K562 (cell line): ENCODE data around the gene MYO15B. TPM values are rescaled to one million over a fixed set of nuclear protein-coding genes. Genes with fewer than 3 reads are reported as not detected.

Experiments used
- BRD4 ChIP-seq: fragments of 200-600 bp; sonication (generic); IDR thresholded peaks from 2 replicates; pipeline ENCODE4 v1.6.1; 2017; ENCODE audit warnings: inconsistent platforms
- HNRNPK ChIP-seq: fragments of 200-400 bp; formaldehyde crosslinking; IDR thresholded peaks from one replicate; pipeline ENCODE4 v1.6.1; 2018; ENCODE audit warnings: mild to moderate bottlenecking, low read depth, low read length; ENCODE audit not compliant: poor library complexity, severe bottlenecking
- KDM4B ChIP-seq, 2 experiments: fragments of 450-650 bp in 1 of 2; sonication (generic) in 1 of 2; IDR thresholded peaks; 2 replicates each; pipeline ENCODE4 v1.6.1; 2016 to 2017; ENCODE audit warnings: borderline replicate concordance in 2 of 2, antibody characterized with exemption in 1 of 2, low read depth in 1 of 2, mild to moderate bottlenecking in 1 of 2
- KHSRP ChIP-seq: fragments of 450-650 bp; IDR thresholded peaks from 2 replicates; pipeline ENCODE4 v1.6.1; 2017
- MAZ ChIP-seq, 2 experiments: fragments of 450-650 bp in 1 of 2; sonication (generic) in 1 of 2; formaldehyde crosslinking; IDR thresholded peaks in 1 of 2; conservative IDR thresholded peaks in 1 of 2; 2 replicates each; pipeline versions ENCODE4 v1.4.0 to v1.5.0; 2020; ENCODE audit warnings: mild to moderate bottlenecking in 1 of 2, missing genetic modification reagents in 1 of 2
- NONO ChIP-seq, 2 experiments: fragments of 200-400 bp in 1 of 2; fragments of 450-650 bp in 1 of 2; formaldehyde crosslinking in 1 of 2; IDR thresholded peaks; 2 replicates each; pipeline ENCODE4 v1.6.1; 2017; ENCODE audit warnings: low read depth in 2 of 2, mild to moderate bottlenecking in 2 of 2, moderate library complexity in 2 of 2, low read length in 1 of 2
- NR3C1 ChIP-seq: sonication (generic); formaldehyde crosslinking; IDR thresholded peaks from 2 replicates; pipeline ENCODE4 v1.8.1; 2022; ENCODE audit warnings: missing genetic modification reagents
- POLR2G ChIP-seq: fragments of 200-400 bp; formaldehyde crosslinking; IDR thresholded peaks from 2 replicates; pipeline ENCODE4 v1.6.1; 2017; ENCODE audit warnings: low read depth, mild to moderate bottlenecking, antibody characterized with exemption, low read length, moderate library complexity
- RAD21 ChIP-seq, 2 experiments: fragments of 250-450 bp in 1 of 2; fragments of 450-650 bp in 1 of 2; sonication (Bioruptor Pico) in 1 of 2; formaldehyde crosslinking in 1 of 2; IDR thresholded peaks in 1 of 2; conservative IDR thresholded peaks in 1 of 2; 2 replicates each; pipeline versions ENCODE4 v1.4.0 to v1.8.0; 2020 to 2022; ENCODE audit warnings: mild to moderate bottlenecking in 2 of 2, moderate library complexity in 1 of 2
- RBBP5 ChIP-seq: fragments of 200-600 bp; sonication (generic); IDR thresholded peaks from 2 replicates; pipeline ENCODE4 v1.6.1; 2012; ENCODE audit warnings: borderline replicate concordance, mild to moderate bottlenecking, low read length, control low read depth, inconsistent platforms; ENCODE audit not compliant: insufficient read depth, poor library complexity, severe bottlenecking
- RBFOX2 ChIP-seq: fragments of 200-400 bp; formaldehyde crosslinking; IDR thresholded peaks from 2 replicates; pipeline ENCODE4 v1.6.1; 2017; ENCODE audit warnings: low read depth, mild to moderate bottlenecking, low read length, moderate library complexity
- SIN3B ChIP-seq: fragments of 450-650 bp; IDR thresholded peaks from 2 replicates; pipeline ENCODE4 v1.6.1; 2017; ENCODE audit warnings: low read depth, mild to moderate bottlenecking, moderate library complexity
- ZFP30 ChIP-seq: fragments of 250-450 bp; sonication (Bioruptor Pico); IDR thresholded peaks from 2 replicates; pipeline ENCODE4 v1.8.0; 2022; ENCODE audit warnings: moderate library complexity, mild to moderate bottlenecking, inconsistent platforms, borderline replicate concordance
- ZNF766 ChIP-seq: fragments of 200-800 bp; sonication (Bioruptor generic); conservative IDR thresholded peaks from 2 replicates; pipeline ENCODE4 v1.6.1; 2016; ENCODE audit warnings: missing genetic modification characterization, missing compliant biosample characterization
- polyA plus RNA-seq, 8 experiments: library from polyadenylated mRNA; depleted of rRNA in 4 of 8; stranded (reverse) in 5 of 8; unstranded in 3 of 8; fragments of >200 nt; fragmentation: Nextera tagmentation in 2 of 8; fragmentation: Illumina TruSeq in 1 of 8; extraction: Ambion mirVana in 2 of 8; extraction: Trizol in 1 of 8; gene quantifications; 2 replicates each; pipeline versions ENCODE4 v1.2.1 to v1.2.3, GENCODE V29; 2011 to 2014; ENCODE audit warnings: inconsistent platforms in 1 of 8, missing spikeins in 1 of 8
- total RNA-seq, 7 experiments: library from RNA; depleted of rRNA in 6 of 7; stranded (reverse); fragments of >200 nt in 6 of 7; fragmentation: Illumina TruSeq in 2 of 7; extraction: Trizol in 2 of 7; gene quantifications; 2 replicates each; pipeline versions ENCODE4 v1.2.1 to v1.2.3, GENCODE V29; 2011 to 2021; ENCODE audit warnings: low replicate concordance in 1 of 7
- TF ChIP-seq, protein P1 (sequence below): sonication (generic); formaldehyde crosslinking; IDR thresholded peaks from 2 replicates; pipeline ENCODE4 v1.8.0; 2022; ENCODE audit warnings: mild to moderate bottlenecking, missing genetic modification reagents
- TF ChIP-seq, protein P2 (sequence below): sonication (generic); formaldehyde crosslinking; IDR thresholded peaks from 2 replicates; pipeline ENCODE4 v1.8.0; 2023; ENCODE audit warnings: mild to moderate bottlenecking, missing genetic modification reagents
- TF ChIP-seq, protein P3 (sequence below): fragments of 450-650 bp; conservative IDR thresholded peaks from 2 replicates; pipeline ENCODE4 v1.6.1; 2016; ENCODE audit warnings: missing genetic modification characterization, low read depth, mild to moderate bottlenecking, missing compliant biosample characterization, moderate library complexity
- TF ChIP-seq, protein P4 (sequence below): fragments of 250-450 bp; sonication (Bioruptor Pico); IDR thresholded peaks from 2 replicates; pipeline ENCODE4 v1.4.0; 2020; ENCODE audit warnings: mild to moderate bottlenecking

The MYO15B gene
- total and polyA plus RNA-seq, 9 of the 15 experiments (the other 6 are each of a cell fraction or from before 2014, with no cell fraction given): 0.05 to 3.1 (median 0.83) TPM; not detected in 2

DNA sequence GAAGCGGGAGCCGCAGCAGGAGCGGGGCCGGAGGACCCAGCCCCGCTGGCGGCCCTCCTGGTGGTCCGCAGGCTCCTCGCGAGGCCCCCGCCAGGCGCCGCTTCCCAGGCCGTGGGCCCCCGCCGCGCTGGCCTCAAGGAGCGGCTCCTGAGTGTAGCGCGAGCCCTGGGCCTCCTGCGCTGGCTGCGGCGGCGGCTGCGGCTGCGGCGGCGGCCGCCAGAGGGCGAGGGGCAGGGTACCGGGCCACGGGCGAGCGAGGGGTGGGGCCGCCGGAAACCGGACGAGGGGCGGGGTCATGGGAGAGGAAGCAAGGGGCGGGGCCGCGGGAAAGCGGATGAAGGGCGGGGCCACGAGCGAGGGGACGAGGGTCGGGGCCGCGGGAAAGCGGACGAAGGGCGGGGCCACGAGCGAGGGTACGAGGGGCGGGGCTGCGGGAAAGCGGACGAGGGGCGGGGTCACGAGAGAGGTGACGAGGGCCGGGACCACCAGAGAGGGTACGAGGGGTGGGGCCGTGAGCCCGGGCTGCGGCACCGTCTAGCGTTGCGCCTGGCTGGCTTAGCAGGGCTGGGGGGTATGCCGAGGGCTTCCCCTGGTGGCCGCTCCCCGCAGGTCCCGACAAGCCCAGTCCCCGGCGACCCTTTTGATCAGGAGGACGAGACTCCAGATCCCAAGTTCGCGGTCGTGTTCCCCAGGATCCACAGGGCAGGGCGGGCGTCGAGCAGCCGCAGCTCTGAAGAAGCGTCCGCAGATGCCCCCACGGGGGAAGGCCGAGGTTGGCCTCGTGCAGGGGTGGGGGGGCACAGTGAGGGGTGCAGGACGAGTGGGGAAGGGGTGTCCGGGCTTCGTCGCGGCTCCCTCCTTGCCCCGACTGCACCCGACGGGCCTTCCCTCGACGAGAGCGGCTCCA, 1.7 kb downstream of the MYO15B start (continued):
- no peak for TF ChIP-seq ZFP30 (CRISPR knock-in tag)
- TF ChIP-seq, protein P1, sequence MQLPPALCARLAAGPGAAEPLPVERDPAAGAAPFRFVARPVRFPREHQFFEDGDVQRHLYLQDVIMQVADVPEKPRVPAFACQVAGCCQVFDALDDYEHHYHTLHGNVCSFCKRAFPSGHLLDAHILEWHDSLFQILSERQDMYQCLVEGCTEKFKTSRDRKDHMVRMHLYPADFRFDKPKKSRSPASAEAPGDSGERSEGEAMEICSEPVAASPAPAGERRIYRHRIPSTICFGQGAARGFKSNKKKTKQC (CRISPR knock-in tag): peak; percentile 9; the same call in 1 of the 2 replicates
- TF ChIP-seq, protein P2, sequence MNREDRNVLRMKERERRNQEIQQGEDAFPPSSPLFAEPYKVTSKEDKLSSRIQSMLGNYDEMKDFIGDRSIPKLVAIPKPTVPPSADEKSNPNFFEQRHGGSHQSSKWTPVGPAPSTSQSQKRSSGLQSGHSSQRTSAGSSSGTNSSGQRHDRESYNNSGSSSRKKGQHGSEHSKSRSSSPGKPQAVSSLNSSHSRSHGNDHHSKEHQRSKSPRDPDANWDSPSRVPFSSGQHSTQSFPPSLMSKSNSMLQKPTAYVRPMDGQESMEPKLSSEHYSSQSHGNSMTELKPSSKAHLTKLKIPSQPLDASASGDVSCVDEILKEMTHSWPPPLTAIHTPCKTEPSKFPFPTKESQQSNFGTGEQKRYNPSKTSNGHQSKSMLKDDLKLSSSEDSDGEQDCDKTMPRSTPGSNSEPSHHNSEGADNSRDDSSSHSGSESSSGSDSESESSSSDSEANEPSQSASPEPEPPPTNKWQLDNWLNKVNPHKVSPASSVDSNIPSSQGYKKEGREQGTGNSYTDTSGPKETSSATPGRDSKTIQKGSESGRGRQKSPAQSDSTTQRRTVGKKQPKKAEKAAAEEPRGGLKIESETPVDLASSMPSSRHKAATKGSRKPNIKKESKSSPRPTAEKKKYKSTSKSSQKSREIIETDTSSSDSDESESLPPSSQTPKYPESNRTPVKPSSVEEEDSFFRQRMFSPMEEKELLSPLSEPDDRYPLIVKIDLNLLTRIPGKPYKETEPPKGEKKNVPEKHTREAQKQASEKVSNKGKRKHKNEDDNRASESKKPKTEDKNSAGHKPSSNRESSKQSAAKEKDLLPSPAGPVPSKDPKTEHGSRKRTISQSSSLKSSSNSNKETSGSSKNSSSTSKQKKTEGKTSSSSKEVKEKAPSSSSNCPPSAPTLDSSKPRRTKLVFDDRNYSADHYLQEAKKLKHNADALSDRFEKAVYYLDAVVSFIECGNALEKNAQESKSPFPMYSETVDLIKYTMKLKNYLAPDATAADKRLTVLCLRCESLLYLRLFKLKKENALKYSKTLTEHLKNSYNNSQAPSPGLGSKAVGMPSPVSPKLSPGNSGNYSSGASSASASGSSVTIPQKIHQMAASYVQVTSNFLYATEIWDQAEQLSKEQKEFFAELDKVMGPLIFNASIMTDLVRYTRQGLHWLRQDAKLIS: 0 out of 2 replicates have a peak, but pooled peaks have one; percentile 46
- TF ChIP-seq POLR2G: peak; percentile 74
- peak in 1 of 2 experiments; percentile 89; a peak in 3 of 4 replicates for TF ChIP-seq NONO (IDR thresholded peaks at IDR 0.05; ENCODE audit: low read depth in 2 of 2, low read length in 1 of 2)
- TF ChIP-seq, protein P3, sequence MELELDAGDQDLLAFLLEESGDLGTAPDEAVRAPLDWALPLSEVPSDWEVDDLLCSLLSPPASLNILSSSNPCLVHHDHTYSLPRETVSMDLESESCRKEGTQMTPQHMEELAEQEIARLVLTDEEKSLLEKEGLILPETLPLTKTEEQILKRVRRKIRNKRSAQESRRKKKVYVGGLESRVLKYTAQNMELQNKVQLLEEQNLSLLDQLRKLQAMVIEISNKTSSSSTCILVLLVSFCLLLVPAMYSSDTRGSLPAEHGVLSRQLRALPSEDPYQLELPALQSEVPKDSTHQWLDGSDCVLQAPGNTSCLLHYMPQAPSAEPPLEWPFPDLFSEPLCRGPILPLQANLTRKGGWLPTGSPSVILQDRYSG (tag): no peak
- TF ChIP-seq KHSRP: no peak
- TF ChIP-seq SIN3B: peak; percentile 56; the same call in 1 of the 2 replicates
- TF ChIP-seq KDM4B (IDR thresholded peaks at IDR 0.05; ENCODE audit: borderline replicate concordance in 2 of 2, low read depth in 1 of 2): no peak
- TF ChIP-seq NR3C1: no peak
- TF ChIP-seq RBBP5: peak; percentile 28
- TF ChIP-seq, protein P4, sequence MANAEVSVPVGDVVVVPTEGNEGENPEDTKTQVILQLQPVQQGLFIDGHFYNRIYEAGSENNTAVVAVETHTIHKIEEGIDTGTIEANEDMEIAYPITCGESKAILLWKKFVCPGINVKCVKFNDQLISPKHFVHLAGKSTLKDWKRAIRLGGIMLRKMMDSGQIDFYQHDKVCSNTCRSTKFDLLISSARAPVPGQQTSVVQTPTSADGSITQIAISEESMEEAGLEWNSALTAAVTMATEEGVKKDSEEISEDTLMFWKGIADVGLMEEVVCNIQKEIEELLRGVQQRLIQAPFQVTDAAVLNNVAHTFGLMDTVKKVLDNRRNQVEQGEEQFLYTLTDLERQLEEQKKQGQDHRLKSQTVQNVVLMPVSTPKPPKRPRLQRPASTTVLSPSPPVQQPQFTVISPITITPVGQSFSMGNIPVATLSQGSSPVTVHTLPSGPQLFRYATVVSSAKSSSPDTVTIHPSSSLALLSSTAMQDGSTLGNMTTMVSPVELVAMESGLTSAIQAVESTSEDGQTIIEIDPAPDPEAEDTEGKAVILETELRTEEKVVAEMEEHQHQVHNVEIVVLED (CRISPR knock-in tag): no peak
- TF ChIP-seq BRD4: no peak
- TF ChIP-seq ZNF766 (CRISPR knock-in tag): 0 out of 2 replicates have a peak, but pooled peaks have one; percentile 45
- TF ChIP-seq HNRNPK: peak; percentile 29
- peak; percentile 57; the same call in 1 of the 2 replicates for TF ChIP-seq RBFOX2
- peak in 1 of 2 experiments; percentile 31; a peak in 2 of 4 replicates for TF ChIP-seq RAD21 (CRISPR knock-in tag; conservative IDR thresholded peaks at IDR 0.05 in 1 of 2, IDR thresholded peaks at IDR 0.05 in 1 of 2)
- peak; percentile 70 to 91 for TF ChIP-seq MAZ (CRISPR knock-in tag; conservative IDR thresholded peaks at IDR 0.05 in 1 of 2, IDR thresholded peaks at IDR 0.05 in 1 of 2)
